Stimulated activated CD4-positive, alpha-beta T cell treated with anti-CD3 and anti-CD28 coated beads, TNF-alpha, amount 100 ng/mL, for 48 hours (primary cell): ENCODE measurements around the gene CST6.

Source experiments
- DNase-seq, 3 donors: peaks; one replicate each; pipeline ENCODE4 v3.0.0-alpha.2; 2020; ENCODE audit warnings: low read depth in 3 of 3

CST6 gene

DNA sequence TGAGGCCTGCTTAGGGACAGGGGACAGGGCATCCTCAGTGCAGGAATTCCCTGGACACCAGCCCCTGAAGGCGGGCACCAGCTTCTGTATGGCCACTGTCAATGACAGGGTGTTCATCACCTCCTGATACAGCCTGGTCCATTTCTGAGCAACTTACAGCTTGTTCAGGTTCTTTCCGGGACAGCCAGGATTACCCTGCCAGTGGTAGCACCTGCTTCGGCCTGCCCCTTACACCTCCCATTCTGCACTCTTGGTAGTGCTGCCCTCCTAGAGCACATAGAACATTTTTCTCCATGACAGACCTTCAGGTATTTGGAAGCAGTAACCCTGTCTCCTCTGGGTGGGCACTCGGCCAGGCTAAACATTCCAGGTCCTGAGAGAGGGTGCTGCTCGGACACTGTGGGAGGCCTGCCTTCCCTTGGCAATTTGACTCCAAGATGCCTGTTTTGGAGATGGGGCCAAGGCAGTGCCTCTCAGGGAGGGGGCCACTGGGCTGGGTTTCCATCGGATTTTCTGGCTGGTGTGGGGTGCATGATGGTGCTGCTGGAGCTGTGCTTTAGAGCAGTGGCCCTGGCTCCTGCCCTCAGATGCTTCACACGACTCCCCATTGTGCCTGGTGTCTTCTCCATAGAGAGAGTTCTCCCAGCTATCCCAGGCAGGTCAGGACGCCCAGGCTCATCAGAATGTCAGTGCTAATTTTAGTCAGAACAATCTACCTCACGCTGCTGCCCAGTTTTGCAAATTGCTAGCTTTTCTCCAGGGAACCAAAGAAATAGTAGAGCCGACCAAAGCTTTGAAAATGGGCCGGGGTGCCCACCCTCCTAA, 35.9 kb downstream of the CST6 start:
- no peak for DNase-seq

DNA sequence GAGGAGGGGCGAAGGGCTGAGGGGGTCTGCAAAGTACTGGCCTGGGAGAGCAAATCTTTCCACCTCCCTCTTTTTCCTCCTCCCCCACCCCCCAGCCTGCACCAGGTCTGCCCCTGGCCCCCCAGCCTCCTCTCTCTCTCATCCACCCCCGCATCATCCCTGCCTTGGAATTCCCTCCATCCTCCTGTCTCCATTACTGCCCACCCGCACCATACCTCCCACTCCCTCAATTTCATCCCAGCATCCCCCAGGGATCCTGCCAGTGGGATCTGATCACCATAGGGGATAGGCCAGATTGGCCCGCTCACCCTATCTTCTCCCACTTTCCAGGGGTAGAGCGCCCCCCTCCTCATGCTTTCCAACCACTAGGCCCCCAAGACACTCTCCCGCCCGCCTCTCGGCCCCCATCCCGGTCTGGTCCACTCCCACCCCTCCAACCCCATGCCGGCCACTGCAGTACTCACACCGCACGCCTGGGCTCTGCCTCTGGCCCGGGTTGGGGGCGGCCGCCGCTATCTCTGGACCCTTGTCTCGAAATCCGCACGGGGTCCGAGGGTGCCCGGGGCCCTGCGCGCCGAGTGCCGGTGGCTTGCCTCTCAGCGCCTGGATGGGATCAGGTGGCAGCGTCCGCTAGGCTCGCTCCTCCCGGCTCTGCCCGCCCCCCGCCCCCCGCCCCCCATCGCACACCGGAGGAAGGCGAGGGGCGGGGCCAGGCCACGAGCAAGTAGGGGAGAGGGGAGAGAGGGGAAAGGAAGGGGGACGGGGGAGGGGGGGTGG, 36.9 kb downstream of the CST6 start, which contains the start of gene GAL3ST3:
GAL3ST3 (minus strand) TSS at position 615 of the 777 bp plus-strand sequence. CDS start 3,746 bp downstream, outside the sequence.
- no peak for DNase-seq

DNA sequence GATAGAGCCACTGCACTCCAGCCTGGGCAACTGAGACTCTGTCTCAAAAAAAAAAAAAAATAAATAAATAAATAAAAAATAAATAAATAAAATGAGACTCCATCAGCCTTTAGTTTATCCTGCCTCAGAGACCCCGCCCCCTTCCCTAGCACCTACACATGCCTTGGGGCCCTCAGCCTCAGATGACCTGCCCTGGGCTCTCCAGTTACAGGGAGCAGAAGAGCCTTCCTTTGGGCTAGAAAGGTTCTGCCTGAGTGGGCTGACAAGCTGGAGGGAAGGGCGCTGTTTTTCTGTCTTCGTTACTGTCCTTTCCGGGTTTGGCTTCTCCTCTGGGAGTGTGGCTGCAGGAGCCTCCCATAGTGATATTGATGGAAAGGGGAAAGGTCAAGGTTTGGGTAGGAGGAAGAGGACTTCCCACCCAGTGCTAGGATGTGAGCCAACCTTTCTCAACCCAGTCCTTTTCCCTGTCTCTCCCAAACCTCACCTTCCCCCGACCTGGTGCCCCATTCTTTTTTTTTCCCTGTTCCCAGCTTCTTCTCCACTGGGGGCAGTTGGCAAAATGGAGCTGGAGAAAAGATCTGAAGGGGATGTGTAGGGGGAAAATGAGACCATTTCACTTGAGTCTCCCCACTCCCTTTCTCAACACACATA, 38.9 kb downstream of the CST6 start:
- DNase-seq, result no peak

- DNase-seq, result no peak
These were observed 39.6 kb downstream of the CST6 start for GRCh38 chr11:66051371-66051765.

GRCh38 chr11:66051766-66052663, 40.2 kb downstream of the CST6 start, which contains the start of gene SF3B2:
Gene SF3B2, plus strand, starts transcription at chr11:66052364. Its CDS starts 21 bp downstream, at chr11:66052385.
- peak; percentile 90 to 96 (median 92) for DNase-seq

DNA sequence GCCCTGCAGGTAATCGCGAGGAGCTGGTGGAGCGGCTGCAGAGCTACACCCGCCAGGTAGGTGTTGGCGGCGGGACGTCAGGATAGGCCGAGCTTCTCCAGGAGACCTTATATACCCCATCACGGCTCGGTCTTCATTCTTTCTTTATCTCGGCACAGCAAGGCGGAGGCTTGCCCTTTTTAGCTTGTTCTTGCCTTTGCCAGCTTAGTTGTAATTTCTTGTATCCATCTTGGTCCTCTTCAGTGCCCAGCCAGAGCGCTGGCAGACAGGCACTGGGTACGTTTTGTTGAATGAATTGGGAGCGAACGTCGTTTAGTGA, 40.8 kb downstream of the CST6 start:
- DNase-seq, result no peak

DNA sequence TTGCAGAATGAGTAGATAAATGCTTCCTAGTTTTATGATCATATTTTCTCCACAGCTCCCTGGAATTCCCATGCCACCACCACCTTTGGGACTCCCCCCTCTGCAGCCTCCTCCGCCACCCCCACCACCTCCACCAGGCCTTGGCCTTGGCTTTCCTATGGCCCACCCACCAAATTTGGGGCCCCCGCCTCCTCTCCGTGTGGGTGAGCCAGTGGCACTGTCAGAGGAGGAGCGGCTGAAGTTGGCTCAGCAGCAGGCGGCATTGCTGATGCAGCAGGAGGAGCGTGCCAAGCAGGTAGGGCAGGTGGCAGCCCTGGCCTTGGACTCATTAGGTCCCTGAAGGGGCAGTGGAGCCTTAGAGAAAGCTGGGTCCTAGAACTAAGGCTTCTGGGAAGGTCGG, 43.2 kb downstream of the CST6 start:
- DNase-seq, result no peak

- DNase-seq, result no peak
These were observed 44.7 kb downstream of the CST6 start for GRCh38 chr11:66056501-66056900.

DNA sequence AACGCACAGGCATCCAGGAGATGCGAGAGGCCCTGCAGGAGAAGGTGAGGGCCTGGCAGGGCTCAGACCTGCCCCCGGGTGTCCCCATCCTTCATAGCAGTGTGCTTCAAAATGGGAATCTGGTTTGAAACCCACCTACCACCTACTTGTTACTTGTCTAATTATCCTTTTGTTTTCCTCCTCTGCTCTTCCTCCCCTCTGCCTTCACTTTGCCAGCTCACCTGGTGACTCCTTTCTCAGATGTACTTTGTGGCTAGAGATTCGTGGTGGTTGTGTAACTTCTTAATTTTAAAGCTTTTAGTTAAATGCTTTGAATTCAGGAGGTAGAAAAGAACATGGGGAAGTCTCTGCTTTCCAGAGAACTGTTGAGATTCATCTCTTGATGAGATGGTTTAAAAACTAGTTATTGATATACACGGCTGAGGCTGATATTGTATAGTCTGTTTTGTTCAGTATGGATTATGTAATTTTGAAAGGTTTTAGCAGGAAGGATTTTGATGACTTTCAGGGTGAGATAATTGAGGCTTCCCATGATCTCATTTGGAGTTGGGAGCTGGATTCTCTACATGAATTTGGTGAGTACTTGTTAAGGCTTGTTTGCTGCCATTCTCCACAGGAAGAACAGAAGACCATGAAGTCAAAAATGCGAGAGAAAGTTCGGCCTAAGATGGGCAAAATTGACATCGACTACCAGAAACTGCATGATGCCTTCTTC, 48.3 kb downstream of the CST6 start:
- no peak for DNase-seq

DNA sequence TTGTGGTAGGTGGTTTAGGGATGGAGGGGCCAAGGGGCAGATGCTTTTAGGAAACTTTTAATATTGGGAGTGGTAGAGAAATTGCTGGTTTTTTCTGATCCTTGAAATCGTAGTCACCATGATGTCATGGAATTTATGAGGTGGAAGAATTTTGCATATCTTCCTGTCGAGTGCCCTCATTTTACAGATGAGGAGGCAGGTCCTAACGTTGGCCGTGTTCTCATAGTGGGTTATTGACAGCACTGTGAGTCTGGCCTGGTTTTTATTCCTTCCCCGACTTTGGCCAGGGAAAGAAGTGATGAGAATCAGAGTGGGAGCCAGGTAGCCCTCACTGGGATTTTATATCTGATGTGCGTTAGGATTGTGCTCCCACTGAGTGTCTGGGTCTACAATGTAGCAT, 49.5 kb downstream of the CST6 start:
- DNase-seq, result no peak

- no peak for DNase-seq
These were observed 50.6 kb downstream of the CST6 start for GRCh38 chr11:66062408-66062807.
